HL-60/S4 treated with retinoic acid at 250 ng/mL for 4 days and 3 days (cell line): ENCODE measurements around the gene USP4.
"Not testable (repeated sequence)": the region's sequence is repeated elsewhere in the genome, so short reads cannot be mapped to it uniquely, and the experiment has no call there.

Experiments used
- in situ Hi-C: fragments of 300-500 bp; cut with MboI; formaldehyde crosslinking; loops from 2 replicates; pipeline ENCODE4 v1.7.0; 2022; ENCODE audit warnings: low sequenced_read_pairs

Gene USP4

GRCh38 chr3:49352890-49353421 lies 13.1 kb upstream of the USP4 start:
- in situ Hi-C loops: no loop called here

- in situ Hi-C loops: no loop called here
Observed at GRCh38 chr3:49352281-49352680, 12.4 kb upstream of the USP4 start.

- in situ Hi-C loops: no loop called here
Observed at GRCh38 chr3:49351521-49352011, 11.7 kb upstream of the USP4 start.

- in situ Hi-C loops: loop anchor here (10.0 kb wide), 1 partner anchor 75 kb away; the partner anchor contains the start of genes AMT and NICN1
Observed at GRCh38 chr3:49349348-49350114, 9.7 kb upstream of the USP4 start.

- in situ Hi-C loops: loop anchor here (10.0 kb wide), 1 partner anchor 76 kb away; the partner anchor contains the start of genes AMT and NICN1
Observed at GRCh38 chr3:49348361-49348760, 8.5 kb upstream of the USP4 start.

- in situ Hi-C loops: loop anchor here (10.0 kb wide), 1 partner anchor 78 kb away; the partner anchor contains the start of genes AMT and NICN1
Observed at GRCh38 chr3:49346797-49347251, 7.0 kb upstream of the USP4 start.

- in situ Hi-C loops: loop anchor here (10.0 kb wide), 1 partner anchor 82 kb away; the partner anchor contains the start of genes AMT and NICN1
Observed at GRCh38 chr3:49343163-49343562, 3.3 kb upstream of the USP4 start.

GRCh38 chr3:49341996-49342395 lies 2.1 kb upstream of the USP4 start:
- in situ Hi-C loops: loop anchor here (10.0 kb wide), 1 partner anchor 83 kb away; the partner anchor contains the start of genes AMT and NICN1

GRCh38 chr3:49339581-49339940 lies 292 bp downstream of the USP4 start:
- in situ Hi-C loops: no loop called here

- in situ Hi-C loops: no loop called here
Observed at GRCh38 chr3:49333916-49334633, 5.8 kb downstream of the USP4 start.

GRCh38 chr3:49333091-49333490 lies 6.8 kb downstream of the USP4 start:
- in situ Hi-C loops: no loop called here

GRCh38 chr3:49329186-49329585 lies 10.7 kb downstream of the USP4 start:
- in situ Hi-C loops: no loop called here

GRCh38 chr3:49328350-49328749 lies 11.5 kb downstream of the USP4 start:
- in situ Hi-C loops: not testable (repeated sequence)

- in situ Hi-C loops: no loop called here
Observed at GRCh38 chr3:49327485-49327884, 12.4 kb downstream of the USP4 start.

GRCh38 chr3:49324768-49325167 lies 15.1 kb downstream of the USP4 start:
- in situ Hi-C loops: no loop called here

- in situ Hi-C loops: no loop called here
Observed at GRCh38 chr3:49316696-49317457, 23.0 kb downstream of the USP4 start.

- in situ Hi-C loops: no loop called here
Observed at GRCh38 chr3:49313896-49314688, 25.8 kb downstream of the USP4 start.

- in situ Hi-C loops: no loop called here
Observed at GRCh38 chr3:49311283-49311682, 28.6 kb downstream of the USP4 start.

GRCh38 chr3:49310677-49311076 lies 29.2 kb downstream of the USP4 start:
- in situ Hi-C loops: no loop called here

- in situ Hi-C loops: no loop called here
Observed at GRCh38 chr3:49305608-49306007, 34.2 kb downstream of the USP4 start.
